Skeletal muscle satellite cell (primary cell): ENCODE results near the gene SPATA6. TPM values are rescaled to one million over a fixed set of nuclear protein-coding genes. Genes with fewer than 3 reads are reported as not detected.
"Not testable (repeated sequence)": the region's sequence is repeated elsewhere in the genome, so short reads cannot be mapped to it uniquely, and the experiment has no call there.

Experiments
- H3K27me3 ChIP-seq: 2 replicates; pipeline ENCODE4 v1.7.0; 2013; ENCODE audit warnings: low read length; ENCODE audit not compliant: control insufficient read depth, insufficient read depth
- H3K36me3 ChIP-seq: 2 replicates; pipeline ENCODE4 v1.7.0; 2013; ENCODE audit warnings: mild to moderate bottlenecking, control low read depth, low read length; ENCODE audit not compliant: insufficient read depth
- H3K4me1 ChIP-seq: 2 replicates; pipeline ENCODE4 v1.7.0; 2013; ENCODE audit warnings: low read length; ENCODE audit not compliant: control insufficient read depth, insufficient read depth
- H3K4me2 ChIP-seq: 2 replicates; pipeline ENCODE4 v1.7.0; 2013; ENCODE audit warnings: mild to moderate bottlenecking, low read length
- H3K4me3 ChIP-seq: 2 replicates; pipeline ENCODE4 v1.7.0; 2013; ENCODE audit warnings: low read length
- H3K9ac ChIP-seq: 2 replicates; pipeline ENCODE4 v1.7.0; 2013; ENCODE audit warnings: mild to moderate bottlenecking, low read depth, low read length, moderate library complexity
- H3K9me3 ChIP-seq: replicated peaks from 2 replicates; pipeline ENCODE4 v1.7.0; 2013; ENCODE audit warnings: mild to moderate bottlenecking, control low read depth, low read length
- total RNA-seq: library from RNA; depleted of rRNA; stranded (reverse); fragments of >200 nt; gene quantifications from 2 replicates; pipeline ENCODE4 v1.2.3, GENCODE V29; 2012; rRNA removed

Gene SPATA6
- 2.8 and 4.1 TPM in 2 replicates for total RNA-seq

DNA sequence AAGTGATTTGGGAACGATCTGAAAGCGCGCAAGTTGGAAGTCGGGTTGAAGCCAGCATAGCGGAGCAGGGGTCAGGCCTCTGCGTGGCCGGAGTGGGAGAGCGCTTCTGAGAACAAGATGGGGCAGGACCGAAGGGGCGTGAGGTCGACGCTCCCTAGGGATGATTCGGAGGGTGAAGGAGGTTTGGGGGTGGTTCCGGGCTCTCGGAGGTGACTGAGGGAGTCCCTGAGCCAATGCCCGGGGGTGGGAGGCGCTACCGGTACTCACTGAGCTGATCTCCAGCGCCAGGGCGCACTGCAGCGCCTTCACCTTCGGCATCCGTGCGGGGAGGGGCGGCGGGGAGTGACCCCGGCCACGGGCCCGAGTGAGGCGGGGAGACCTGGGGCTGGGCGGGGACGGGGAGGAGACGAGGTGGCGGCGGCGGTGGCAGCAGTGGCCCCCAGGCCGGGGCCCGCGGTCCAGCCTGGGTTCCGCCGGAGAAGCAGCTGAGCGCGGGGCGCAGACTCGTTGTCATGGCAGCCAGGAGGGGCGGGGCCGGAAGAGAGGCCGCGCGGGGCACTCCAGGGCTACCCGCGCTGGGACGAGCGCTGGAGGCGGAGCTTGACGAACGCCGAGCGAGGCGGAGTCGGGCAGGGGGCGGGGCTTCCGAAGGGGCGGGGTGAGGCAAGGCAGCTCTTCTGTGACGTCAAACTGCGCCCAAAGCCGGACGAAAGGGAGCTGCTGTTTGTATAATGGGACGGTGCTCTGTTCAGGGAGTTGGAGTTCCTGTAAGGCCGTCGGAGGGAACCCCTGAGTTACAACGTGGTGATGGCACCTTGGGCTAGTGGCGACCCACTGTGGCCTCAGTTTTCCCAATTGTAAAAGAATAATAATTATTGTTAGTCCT, at the start of gene SPATA6:
SPATA6 (minus strand) TSS at position 514 of the 886 bp plus-strand sequence; CDS start at position 318, 196 bp downstream.
- peak within 1 kb of the TSS; percentile 91 for H3K4me2 ChIP-seq
- H3K9ac ChIP-seq, result peak within 1 kb of the TSS; percentile 84
- no peaks in the 10 kb centered on the region for H3K36me3 ChIP-seq
- H3K4me3 ChIP-seq, result peak within 1 kb of the TSS; percentile 82
- H3K4me1 ChIP-seq, result peaks cover 26% of the 10 kb centered on the region
- no peaks in the 10 kb centered on the region for H3K9me3 ChIP-seq
- H3K27me3 ChIP-seq, result no peaks in the 10 kb centered on the region

DNA sequence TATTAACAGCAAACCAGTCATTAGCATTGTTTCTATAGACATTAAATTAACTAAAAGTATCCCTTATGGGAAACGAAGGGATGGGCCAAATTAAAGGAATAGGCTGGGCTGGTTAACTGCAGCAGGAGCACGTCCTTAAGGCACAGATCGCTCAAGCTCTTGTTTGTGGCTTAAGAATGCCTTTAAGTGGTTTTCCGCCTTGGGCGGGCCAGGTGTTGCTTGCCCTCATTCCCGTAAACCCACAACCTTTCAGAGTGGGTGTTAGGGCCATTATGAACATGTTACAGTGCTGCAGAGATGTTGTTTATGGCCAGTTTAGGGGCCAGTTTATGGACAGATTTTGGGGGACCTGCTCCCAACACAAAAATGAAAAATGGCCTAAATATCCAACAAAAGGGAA, 47.9 kb upstream of the SPATA6 start:
- H3K4me2 ChIP-seq, H3K27me3 ChIP-seq, H3K9ac ChIP-seq, H3K36me3 ChIP-seq, H3K4me1 ChIP-seq, H3K4me3 ChIP-seq, H3K9me3 ChIP-seq: not testable (repeated sequence)

DNA sequence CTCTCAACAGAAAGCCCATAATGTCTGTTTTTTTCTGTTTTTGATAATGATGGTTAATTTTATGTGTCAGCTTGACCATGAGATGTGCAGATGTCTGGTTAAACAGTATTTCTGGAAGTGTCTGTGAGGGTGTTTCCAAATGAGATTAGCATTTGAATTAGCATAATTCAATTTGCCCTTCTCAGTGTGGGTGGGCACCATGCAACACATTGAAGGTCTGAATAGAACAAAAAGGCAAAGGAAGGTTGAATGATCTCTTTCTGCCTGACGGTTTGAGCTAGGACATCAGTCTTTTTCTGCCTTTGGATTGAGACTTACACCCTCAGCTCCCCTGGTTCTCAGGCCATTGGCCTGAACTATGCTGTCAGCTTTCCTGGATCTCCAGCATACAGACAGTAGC, 34.9 kb upstream of the SPATA6 start:
- Histone ChIP-seq H3K9me3 (no peaks in the 10 kb centered on the region), H3K36me3 (no peaks in the 10 kb centered on the region), H3K27me3 (peaks cover 5% of the 10 kb centered on the region), H3K4me2 (no peak overlapping the region), H3K4me1 (no peaks in the 10 kb centered on the region), H3K4me3 (no peak overlapping the region), H3K9ac (no peak overlapping the region)

DNA sequence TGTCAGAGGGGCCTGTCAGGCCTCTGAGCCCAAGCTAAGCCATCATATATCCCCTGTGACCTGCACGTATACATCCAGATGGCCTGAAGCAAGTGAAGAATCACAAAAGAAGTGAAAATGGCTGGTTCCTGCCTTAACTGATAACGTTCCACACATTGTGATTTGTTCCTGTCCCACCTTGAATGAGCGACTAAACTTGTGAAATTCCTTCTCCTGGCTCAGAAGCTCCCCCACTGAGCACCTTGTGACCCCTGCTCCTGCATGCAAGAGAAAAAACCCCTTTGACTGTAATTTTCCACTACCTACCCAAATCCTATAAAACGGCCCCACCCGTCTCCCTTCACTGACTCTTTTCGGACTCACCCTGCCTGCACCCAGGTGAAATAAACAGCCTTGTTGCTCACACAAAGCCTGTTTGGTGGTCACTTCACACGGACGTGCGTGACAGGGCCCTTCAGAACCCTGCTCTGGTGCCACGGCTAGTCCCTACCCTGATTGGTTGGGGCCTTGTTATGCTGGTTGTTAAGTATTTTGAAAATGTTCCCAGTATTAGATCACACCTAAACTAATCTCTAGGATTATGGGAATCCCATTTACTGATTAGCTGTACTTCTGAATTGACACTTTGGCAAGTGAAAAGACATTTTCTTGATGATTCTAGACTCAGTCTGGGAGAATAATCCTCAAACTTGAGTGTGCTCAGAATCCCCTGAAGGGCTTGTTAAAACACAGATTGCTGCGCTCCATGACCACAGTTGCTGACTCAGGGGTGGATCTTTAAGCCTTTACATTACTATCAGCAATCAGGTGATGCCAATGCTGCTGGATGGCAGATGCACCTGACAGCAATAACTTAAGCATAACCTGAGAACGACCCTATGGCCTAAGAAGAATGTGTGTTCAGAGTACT, 28.8 kb upstream of the SPATA6 start:
- no peaks in the 10 kb centered on the region for H3K27me3 ChIP-seq
- H3K9me3 ChIP-seq, result no peaks in the 10 kb centered on the region
- H3K4me1 ChIP-seq, result peaks cover 4% of the 10 kb centered on the region
- no peaks in the 10 kb centered on the region for H3K36me3 ChIP-seq
- H3K4me2 ChIP-seq, result no peak overlapping the region
- H3K4me3 ChIP-seq, result no peak overlapping the region
- no peak overlapping the region for H3K9ac ChIP-seq

DNA sequence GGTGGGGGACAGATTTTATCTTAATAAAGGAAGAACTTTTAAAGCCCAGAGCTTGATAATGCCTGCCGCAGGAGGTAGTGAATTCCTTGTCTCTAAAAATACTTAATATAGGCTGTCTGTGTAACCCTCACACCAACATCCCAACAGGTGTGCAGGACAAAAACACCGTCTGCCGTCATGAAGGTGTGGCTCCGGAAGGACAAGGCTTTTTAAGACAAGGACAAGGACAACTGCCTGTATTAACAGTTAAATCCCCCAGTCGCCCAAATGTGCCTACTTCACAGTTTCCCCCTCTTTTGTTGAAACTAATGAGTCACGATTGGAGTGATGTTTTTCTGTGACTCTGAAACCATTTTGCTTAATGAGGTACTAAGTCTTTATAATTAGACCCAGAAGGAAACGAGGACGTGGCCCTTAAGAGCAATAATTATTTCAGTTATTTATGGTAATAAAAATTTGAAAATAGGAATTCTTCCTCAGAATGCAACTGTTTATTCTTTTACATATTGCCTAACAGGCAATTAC, 27.3 kb upstream of the SPATA6 start:
- Histone ChIP-seq H3K9me3 (no peaks in the 10 kb centered on the region), H3K36me3 (no peaks in the 10 kb centered on the region), H3K4me3 (no peak overlapping the region), H3K4me2 (no peak overlapping the region), H3K4me1 (peaks cover 18% of the 10 kb centered on the region), H3K27me3 (no peaks in the 10 kb centered on the region), H3K9ac (no peak overlapping the region)

DNA sequence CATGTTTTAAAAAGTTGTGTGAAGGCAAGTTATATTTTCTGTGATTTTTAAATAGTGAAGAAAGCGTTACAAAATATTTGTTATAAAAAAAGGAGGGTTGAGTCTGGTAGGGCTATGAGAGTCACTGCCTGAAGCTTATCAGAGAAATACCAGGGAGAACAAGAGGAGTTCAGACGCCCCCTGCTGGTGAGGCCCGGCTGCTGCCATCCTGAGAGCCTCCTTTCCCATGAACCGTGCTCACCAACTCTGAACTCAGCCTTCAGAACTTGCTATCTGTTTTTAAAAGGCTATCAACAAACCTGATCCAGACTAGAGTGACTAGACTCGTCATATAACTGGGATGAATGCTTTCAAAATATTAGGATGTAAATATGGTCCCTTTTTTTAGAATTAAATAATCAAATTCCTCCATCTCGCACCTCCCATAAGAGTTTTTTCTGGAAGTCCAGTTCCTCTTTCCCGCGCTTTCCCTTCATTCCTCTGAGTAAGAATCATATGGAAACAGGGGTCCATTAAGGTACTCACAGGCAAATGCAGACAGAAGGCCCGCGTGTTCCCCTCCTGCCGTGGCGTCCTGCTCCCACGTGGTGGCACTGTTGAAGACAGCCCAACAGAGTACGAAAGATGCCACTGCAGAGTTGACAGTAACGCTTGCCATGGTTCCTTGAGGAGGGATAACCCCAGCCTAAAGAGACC, 26.2 kb upstream of the SPATA6 start:
- Histone ChIP-seq H3K9me3 (no peaks in the 10 kb centered on the region), H3K4me3 (no peak overlapping the region), H3K9ac (no peak overlapping the region), H3K4me2 (no peak overlapping the region), H3K27me3 (no peaks in the 10 kb centered on the region), H3K4me1 (peaks cover 28% of the 10 kb centered on the region), H3K36me3 (no peaks in the 10 kb centered on the region)

DNA sequence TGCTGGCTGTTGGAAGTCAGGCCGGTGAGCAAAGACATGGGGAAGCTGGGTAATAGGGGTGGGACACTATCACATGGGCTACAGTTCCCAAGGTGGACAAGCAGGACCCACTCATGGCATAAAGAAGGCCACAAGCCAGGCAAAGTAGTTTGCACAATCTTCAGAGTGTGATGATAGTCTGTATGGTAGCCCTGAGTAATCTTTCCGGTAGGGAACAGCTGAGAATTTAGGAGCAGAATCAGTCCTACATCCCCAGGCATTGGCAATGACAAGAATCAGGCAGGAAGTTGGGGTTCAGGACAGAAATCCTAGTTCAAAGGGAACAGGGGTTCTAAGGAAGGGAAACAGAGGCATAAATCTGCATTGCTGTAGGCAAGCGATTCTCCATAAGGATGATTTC, 23.9 kb upstream of the SPATA6 start:
- Histone ChIP-seq H3K9me3 (no peaks in the 10 kb centered on the region), H3K9ac (no peak overlapping the region), H3K36me3 (no peaks in the 10 kb centered on the region), H3K4me1 (peaks cover 32% of the 10 kb centered on the region), H3K4me2 (no peak overlapping the region), H3K4me3 (no peak overlapping the region), H3K27me3 (no peaks in the 10 kb centered on the region)

DNA sequence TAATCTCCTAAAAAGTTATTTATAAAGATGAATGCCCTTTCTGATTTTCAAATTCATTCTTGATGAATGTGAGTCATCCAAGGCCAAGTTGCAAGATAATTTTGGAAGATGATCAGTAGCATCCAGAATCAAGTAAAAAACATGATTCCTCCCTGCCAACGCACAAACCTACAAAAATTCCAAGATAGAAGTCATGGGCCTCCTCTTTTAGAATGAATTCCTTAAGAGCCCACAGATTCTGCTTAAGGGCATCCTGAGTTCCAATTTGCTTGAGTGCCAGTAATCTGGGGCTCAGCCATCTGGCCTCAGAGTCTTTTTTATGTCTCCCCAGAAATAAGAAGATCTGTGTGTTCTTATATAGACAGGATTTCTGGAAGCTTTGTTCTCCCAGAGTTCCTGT, 23.2 kb upstream of the SPATA6 start:
- Histone ChIP-seq H3K36me3 (no peaks in the 10 kb centered on the region), H3K4me3 (no peak overlapping the region), H3K9me3 (no peaks in the 10 kb centered on the region), H3K9ac (no peak overlapping the region), H3K4me1 (peaks cover 32% of the 10 kb centered on the region), H3K4me2 (no peak overlapping the region), H3K27me3 (no peaks in the 10 kb centered on the region)

DNA sequence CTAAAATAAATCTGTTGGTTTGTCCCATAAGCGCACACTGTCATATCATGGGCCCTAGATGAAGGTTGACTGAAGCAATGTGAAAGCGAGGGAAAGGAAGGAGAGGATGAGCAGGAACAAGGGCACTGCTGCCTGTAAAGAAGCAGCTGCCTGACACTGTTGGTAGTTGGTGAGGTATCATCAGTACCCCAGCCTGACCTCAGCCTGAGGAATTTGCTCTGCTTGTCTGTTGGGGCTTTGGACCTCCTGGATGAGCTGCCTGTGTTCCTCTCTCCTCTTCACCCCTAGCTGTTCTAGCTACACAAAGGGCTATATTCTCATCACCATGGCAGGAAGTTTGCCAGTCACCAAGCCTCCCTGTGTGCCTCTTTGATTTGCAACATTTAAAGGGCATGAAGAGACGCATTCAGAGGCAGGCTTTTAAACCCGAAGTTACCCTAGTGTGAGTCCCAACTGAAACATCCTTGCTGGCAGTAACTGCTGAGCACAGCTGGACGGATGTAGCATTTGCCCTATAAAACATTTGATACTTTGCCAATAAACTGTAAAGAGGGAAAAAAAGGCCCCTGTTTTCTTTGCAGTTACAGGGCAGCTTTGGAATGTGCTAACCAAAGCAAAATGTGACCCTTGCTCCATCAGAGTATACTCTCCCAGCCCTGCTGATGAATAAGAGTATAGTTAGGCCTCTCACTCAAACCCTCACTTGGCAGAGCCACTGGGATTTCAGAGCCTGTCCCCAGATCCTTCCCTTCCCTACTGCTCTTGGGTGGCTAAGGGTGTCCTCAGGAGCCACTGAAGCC, 22.2 kb upstream of the SPATA6 start:
- Histone ChIP-seq H3K9ac (peak overlapping the region; percentile 31), H3K4me3 (peak overlapping the region; percentile 36), H3K4me1 (peaks cover 32% of the 10 kb centered on the region), H3K27me3 (no peaks in the 10 kb centered on the region), H3K4me2 (peak overlapping the region; percentile 59), H3K36me3 (no peaks in the 10 kb centered on the region), H3K9me3 (no peaks in the 10 kb centered on the region)

DNA sequence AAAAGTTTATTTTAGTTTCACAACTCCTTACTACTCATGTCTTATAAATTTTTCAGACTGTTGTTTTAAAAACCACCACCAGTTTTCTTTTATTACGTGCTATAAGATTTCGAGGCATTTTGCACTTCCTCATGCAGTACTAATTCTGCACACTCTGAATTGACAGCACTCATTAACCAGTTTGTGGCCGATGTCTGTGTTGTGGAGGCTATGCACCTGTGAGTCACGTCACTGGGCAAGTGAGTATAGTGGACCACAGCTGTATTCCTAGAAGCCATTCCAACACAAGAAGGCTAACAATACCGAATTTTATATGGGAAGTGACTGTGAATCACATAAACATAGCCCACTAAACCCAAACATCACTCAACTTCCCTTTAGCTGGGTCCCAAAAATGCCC, 21.0 kb upstream of the SPATA6 start:
- Histone ChIP-seq H3K9ac (no peak overlapping the region), H3K4me3 (no peak overlapping the region), H3K4me1 (peaks cover 32% of the 10 kb centered on the region), H3K36me3 (no peaks in the 10 kb centered on the region), H3K27me3 (no peaks in the 10 kb centered on the region), H3K9me3 (no peaks in the 10 kb centered on the region), H3K4me2 (no peak overlapping the region)
